Astrocyte (in vitro differentiated cells and primary cell): ENCODE data around the gene SCAP. TPM values are rescaled to one million over a fixed set of nuclear protein-coding genes. Genes with fewer than 3 reads are reported as not detected.
A peak's percentile ranks its signal among the peaks of the same experiment; 100 is the strongest.
"Not testable (repeated sequence)": the region's sequence is repeated elsewhere in the genome, so short reads cannot be mapped to it uniquely, and the experiment has no call there.

ENCODE experiments used
- DNase-seq: peaks from one replicate; pipeline ENCODE4 v3.0.0-alpha.2; 2010; ENCODE audit warnings: low read depth
- FAIRE-seq: peaks from 2 replicates; lab custom pipeline; 2011; peaks lifted over from hg19 to GRCh38; lab: Jason Lieb, UNC
- H2AFZ ChIP-seq: 2 replicates; pipeline ENCODE4 v1.6.0; 2012; ENCODE audit warnings: low read depth, low read length, inconsistent platforms
- H3K27ac ChIP-seq: 2 replicates; pipeline ENCODE4 v1.5.1; 2011; ENCODE audit warnings: low read depth, low read length, inconsistent platforms
- H3K27me3 ChIP-seq: 2 replicates; pipeline ENCODE4 v1.6.0; 2011; ENCODE audit warnings: low read length, inconsistent platforms; ENCODE audit not compliant: insufficient read depth
- H3K36me3 ChIP-seq: 2 replicates; pipeline ENCODE4 v1.5.1; 2011; ENCODE audit warnings: low read length, inconsistent platforms; ENCODE audit not compliant: insufficient read depth
- H3K4me1 ChIP-seq: 2 replicates; pipeline ENCODE4 v1.5.1; 2011; ENCODE audit warnings: low read length, inconsistent platforms; ENCODE audit not compliant: insufficient read depth
- H3K4me2 ChIP-seq: 2 replicates; pipeline ENCODE4 v1.6.0; 2012; ENCODE audit warnings: low read length, inconsistent platforms
- H3K4me3 ChIP-seq: 2 replicates; pipeline ENCODE4 v1.5.1; 2011; ENCODE audit warnings: low read depth, mild to moderate bottlenecking, low read length, inconsistent platforms; ENCODE audit not compliant: insufficient read depth
- H3K79me2 ChIP-seq: 2 replicates; pipeline ENCODE4 v1.6.0; 2012; ENCODE audit warnings: mild to moderate bottlenecking, low read length, inconsistent platforms; ENCODE audit not compliant: insufficient read depth
- H3K9ac ChIP-seq: 2 replicates; pipeline ENCODE4 v1.6.0; 2012; ENCODE audit warnings: mild to moderate bottlenecking, low read length, inconsistent platforms
- H3K9me3 ChIP-seq: 2 replicates; pipeline ENCODE4 v1.5.1; 2012; ENCODE audit warnings: low read depth, mild to moderate bottlenecking, low read length, inconsistent platforms; ENCODE audit not compliant: insufficient read depth
- H4K20me1 ChIP-seq: 2 replicates; pipeline ENCODE4 v1.6.0; 2012; ENCODE audit warnings: low read length, inconsistent platforms; ENCODE audit not compliant: insufficient read depth
- H3K27ac Mint-ChIP-seq: one replicate; pipeline ENCODE4 v1.8.0; 2021; ENCODE audit warnings: mild to moderate bottlenecking, mixed read lengths; ENCODE audit not compliant: unreplicated experiment
- H3K27me3 Mint-ChIP-seq: one replicate; pipeline ENCODE4 v1.8.0; 2021; ENCODE audit warnings: low read depth, mixed read lengths; ENCODE audit not compliant: unreplicated experiment
- H3K36me3 Mint-ChIP-seq: one replicate; pipeline ENCODE4 v1.8.0; 2021; ENCODE audit warnings: low read depth, mixed read lengths; ENCODE audit not compliant: unreplicated experiment
- H3K4me1 Mint-ChIP-seq: one replicate; pipeline ENCODE4 v1.8.0; 2021; ENCODE audit warnings: low read depth, mixed read lengths; ENCODE audit not compliant: unreplicated experiment
- H3K4me3 Mint-ChIP-seq: one replicate; pipeline ENCODE4 v1.8.0; 2021; ENCODE audit warnings: mild to moderate bottlenecking, moderate library complexity, mixed read lengths; ENCODE audit not compliant: unreplicated experiment
- H3K9me3 Mint-ChIP-seq: one replicate; pipeline ENCODE4 v1.8.0; 2021; ENCODE audit warnings: mild to moderate bottlenecking, mixed read lengths; ENCODE audit not compliant: unreplicated experiment
- CTCF ChIP-seq: IDR thresholded peaks from 2 replicates; pipeline ENCODE4 v1.5.1; 2011; ENCODE audit warnings: low read depth, mild to moderate bottlenecking, inconsistent platforms, low read length, moderate library complexity; ENCODE audit not compliant: insufficient read depth
- EZH2 ChIP-seq: IDR thresholded peaks from 2 replicates; pipeline ENCODE4 v1.6.1; 2012; ENCODE audit warnings: mild to moderate bottlenecking, low read length, inconsistent platforms; ENCODE audit not compliant: insufficient read depth
- total RNA-seq: library from RNA; stranded (reverse); gene quantifications from 2 replicates; pipeline ENCODE4 v1.2.1, GENCODE V29; 2021

Gene SCAP
- total RNA-seq, 1 donor from 2014 or later: 47.9 TPM

GRCh38 chr3:47473391-47473790 is 2.4 kb downstream of the SCAP start:
- H3K27me3 ChIP-seq: no peaks in the 10 kb centered on the region
- peaks cover 56% of the 10 kb centered on the region for H3K79me2 ChIP-seq
- Mint-ChIP-seq H3K27me3 (no peaks in the 10 kb centered on the region), H3K27ac (no peak overlapping the region), H3K36me3 (peaks cover 5% of the 10 kb centered on the region), H3K4me3 (no peak overlapping the region), H3K9me3 (no peaks in the 10 kb centered on the region), H3K4me1 (peaks cover 4% of the 10 kb centered on the region)
- FAIRE-seq (no peak), DNase-seq (no peak)
- H3K9ac ChIP-seq: no peak overlapping the region
- H3K4me2 ChIP-seq: no peak overlapping the region
- no peak overlapping the region for H3K27ac ChIP-seq
- no peaks in the 10 kb centered on the region for H3K36me3 ChIP-seq
- no peak overlapping the region for H3K4me3 ChIP-seq
- H4K20me1 ChIP-seq: peaks cover 27% of the 10 kb centered on the region
- no peaks in the 10 kb centered on the region for H3K9me3 ChIP-seq
- H3K4me1 ChIP-seq: no peaks in the 10 kb centered on the region
- TF ChIP-seq EZH2: no peak
- no peak for TF ChIP-seq CTCF
- H2AFZ ChIP-seq: no peak overlapping the region

- Mint-ChIP-seq H3K36me3 (peaks cover 5% of the 10 kb centered on the region), H3K4me3 (peak overlapping the region; percentile 22), H3K9me3 (peaks cover 2% of the 10 kb centered on the region), H3K4me1 (peaks cover 4% of the 10 kb centered on the region), H3K27me3 (no peaks in the 10 kb centered on the region), H3K27ac (no peak overlapping the region)
- H3K79me2 ChIP-seq: peaks cover 50% of the 10 kb centered on the region
- H3K9ac ChIP-seq: no peak overlapping the region
- peaks cover 26% of the 10 kb centered on the region for H4K20me1 ChIP-seq
- FAIRE-seq: no peak
- no peaks in the 10 kb centered on the region for H3K36me3 ChIP-seq
- H3K4me1 ChIP-seq: no peaks in the 10 kb centered on the region
- no peak overlapping the region for H3K4me3 ChIP-seq
- DNase-seq: no peak
- no peak for TF ChIP-seq EZH2
- TF ChIP-seq CTCF: no peak
- H3K27ac ChIP-seq: no peak overlapping the region
- no peaks in the 10 kb centered on the region for H3K9me3 ChIP-seq
- H2AFZ ChIP-seq: no peak overlapping the region
- H3K4me2 ChIP-seq: no peak overlapping the region
- H3K27me3 ChIP-seq: no peaks in the 10 kb centered on the region
Observed at GRCh38 chr3:47469616-47470015, 6.1 kb downstream of the SCAP start.

GRCh38 chr3:47468315-47468714 is 7.4 kb downstream of the SCAP start:
- not testable (repeated sequence) for H3K36me3 Mint-ChIP-seq, H3K27me3 Mint-ChIP-seq, H3K4me3 ChIP-seq, H2AFZ ChIP-seq, H3K27ac Mint-ChIP-seq, DNase-seq, H3K4me2 ChIP-seq, H3K36me3 ChIP-seq, H3K9me3 Mint-ChIP-seq, H3K4me3 Mint-ChIP-seq, H3K4me1 Mint-ChIP-seq, H3K9me3 ChIP-seq, H3K27ac ChIP-seq, H3K27me3 ChIP-seq, FAIRE-seq, H3K9ac ChIP-seq, H3K4me1 ChIP-seq
- H4K20me1 ChIP-seq: peaks cover 18% of the 10 kb centered on the region
- peaks cover 41% of the 10 kb centered on the region for H3K79me2 ChIP-seq
